ENCODE results near the gene MACROD2. TPM values are rescaled to one million over a fixed set of nuclear protein-coding genes. Genes with fewer than 3 reads are reported as not detected.

Gene MACROD2
- total RNA-seq, 1 experiment from 2014 or later: 3.7 TPM

DNA sequence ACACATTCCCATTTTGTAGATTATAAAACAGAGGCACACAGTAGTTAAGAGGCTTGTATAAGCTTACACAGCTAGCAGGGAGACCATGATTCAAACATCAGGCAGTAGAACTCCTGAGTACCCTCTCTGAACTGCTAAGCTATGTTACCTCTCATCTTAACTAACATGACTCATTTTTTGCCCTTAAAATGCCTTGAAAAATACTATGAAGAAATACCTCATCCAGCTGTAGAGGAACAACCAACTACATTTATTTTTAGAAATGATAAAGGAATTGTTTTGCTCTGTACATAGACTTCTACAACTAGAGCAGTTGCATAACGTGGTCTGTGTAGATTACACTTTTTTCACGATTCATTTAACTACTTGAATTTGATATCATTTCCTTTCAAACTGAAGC lies 240.0 kb downstream of the MACROD2 start:
- DNase-seq (ENCODE audit: low read depth, low spot score) (no peak), ATAC-seq (no peak)
- Histone ChIP-seq H3K4me1 (ENCODE audit: control insufficient read depth in 1 of 2, insufficient read depth in 2 of 2, low read length in 2 of 2) (no peaks in the 10 kb centered on the region), H3K9me2 (ENCODE audit: insufficient read depth) (no peaks in the 10 kb centered on the region), H3K4me2 (ENCODE audit: low read length) (no peak overlapping the region), H2AFZ (ENCODE audit: low read depth, low read length, poor library complexity, severe bottlenecking) (no peak overlapping the region), H3K9ac (ENCODE audit: low read length) (no peak overlapping the region), H3K9me3 (ENCODE audit: control insufficient read depth in 1 of 2, insufficient read depth in 1 of 2, low read depth in 1 of 2, low read length in 2 of 2) (no peaks in the 10 kb centered on the region), H3K36me3 (ENCODE audit: control insufficient read depth in 1 of 2, insufficient read depth in 2 of 2, low read length in 2 of 2) (no peaks in the 10 kb centered on the region), H3K79me2 (ENCODE audit: insufficient read depth, low read length) (no peaks in the 10 kb centered on the region), H4K20me1 (ENCODE audit: insufficient read depth) (no peaks in the 10 kb centered on the region), H3K27ac (ENCODE audit: low read depth, low read length) (no peak overlapping the region), H3K4me3 (replicated peaks in 1 of 2; ENCODE audit: low read depth in 1 of 2, low read length in 2 of 2) (no peak overlapping the region), H3K27me3 (ENCODE audit: insufficient read depth, low read length) (no peaks in the 10 kb centered on the region)
- POLR2A ChIA-PET: no interaction called here
- CTCF ChIA-PET: no interaction called here
- RAD21 ChIA-PET (ENCODE audit: low non-redundant PET in 1 of 2, low total read pairs in 2 of 2, uncharacterized antibody in 2 of 2, unreplicated experiment in 2 of 2): no interaction called here
- intact Hi-C loops (cut with micrococcal nuclease): no loop called here
- TF ChIP-seq, protein P1, sequence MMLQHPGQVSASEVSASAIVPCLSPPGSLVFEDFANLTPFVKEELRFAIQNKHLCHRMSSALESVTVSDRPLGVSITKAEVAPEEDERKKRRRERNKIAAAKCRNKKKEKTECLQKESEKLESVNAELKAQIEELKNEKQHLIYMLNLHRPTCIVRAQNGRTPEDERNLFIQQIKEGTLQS (IDR thresholded peaks at IDR 0.05): no peak
- TF ChIP-seq RAD21 (IDR thresholded peaks at IDR 0.05; ENCODE audit: low read depth): no peak
- TF ChIP-seq EZH2phosphoT487 (IDR thresholded peaks at IDR 0.05; ENCODE audit: borderline replicate concordance): no peak
- TF ChIP-seq SP1 (IDR thresholded peaks at IDR 0.05; ENCODE audit: low read depth): no peak
- TF ChIP-seq FOSL1 (IDR thresholded peaks at IDR 0.05; ENCODE audit: low read depth): no peak
- no peak for TF ChIP-seq CBX3 (IDR thresholded peaks at IDR 0.05; ENCODE audit: low read depth)
- TF ChIP-seq SIN3A (IDR thresholded peaks at IDR 0.05; ENCODE audit: low read depth): no peak
- TF ChIP-seq, protein P2, sequence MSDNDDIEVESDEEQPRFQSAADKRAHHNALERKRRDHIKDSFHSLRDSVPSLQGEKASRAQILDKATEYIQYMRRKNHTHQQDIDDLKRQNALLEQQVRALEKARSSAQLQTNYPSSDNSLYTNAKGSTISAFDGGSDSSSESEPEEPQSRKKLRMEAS (IDR thresholded peaks at IDR 0.05): no peak
- no peak for TF ChIP-seq EZH2 (IDR thresholded peaks at IDR 0.05)
- no peak for TF ChIP-seq JUND (IDR thresholded peaks at IDR 0.05)
- no peak for TF ChIP-seq ZFX (IDR thresholded peaks at IDR 0.05)
- no peak for TF ChIP-seq TCF7L2 (IDR thresholded peaks at IDR 0.05; ENCODE audit: borderline replicate concordance, extremely low read depth, insufficient read depth, insufficient read length)
- TF ChIP-seq, protein P3, sequence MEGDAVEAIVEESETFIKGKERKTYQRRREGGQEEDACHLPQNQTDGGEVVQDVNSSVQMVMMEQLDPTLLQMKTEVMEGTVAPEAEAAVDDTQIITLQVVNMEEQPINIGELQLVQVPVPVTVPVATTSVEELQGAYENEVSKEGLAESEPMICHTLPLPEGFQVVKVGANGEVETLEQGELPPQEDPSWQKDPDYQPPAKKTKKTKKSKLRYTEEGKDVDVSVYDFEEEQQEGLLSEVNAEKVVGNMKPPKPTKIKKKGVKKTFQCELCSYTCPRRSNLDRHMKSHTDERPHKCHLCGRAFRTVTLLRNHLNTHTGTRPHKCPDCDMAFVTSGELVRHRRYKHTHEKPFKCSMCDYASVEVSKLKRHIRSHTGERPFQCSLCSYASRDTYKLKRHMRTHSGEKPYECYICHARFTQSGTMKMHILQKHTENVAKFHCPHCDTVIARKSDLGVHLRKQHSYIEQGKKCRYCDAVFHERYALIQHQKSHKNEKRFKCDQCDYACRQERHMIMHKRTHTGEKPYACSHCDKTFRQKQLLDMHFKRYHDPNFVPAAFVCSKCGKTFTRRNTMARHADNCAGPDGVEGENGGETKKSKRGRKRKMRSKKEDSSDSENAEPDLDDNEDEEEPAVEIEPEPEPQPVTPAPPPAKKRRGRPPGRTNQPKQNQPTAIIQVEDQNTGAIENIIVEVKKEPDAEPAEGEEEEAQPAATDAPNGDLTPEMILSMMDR (IDR thresholded peaks at IDR 0.05 in 2 of 3, conservative IDR thresholded peaks at IDR 0.05 in 1 of 3; ENCODE audit: borderline replicate concordance in 1 of 3, insufficient read depth in 1 of 3, low read depth in 2 of 3, low read length in 2 of 3): no peak
- no peak for TF ChIP-seq CEBPB (IDR thresholded peaks at IDR 0.05; ENCODE audit: low read depth)
- TF ChIP-seq, protein P4, sequence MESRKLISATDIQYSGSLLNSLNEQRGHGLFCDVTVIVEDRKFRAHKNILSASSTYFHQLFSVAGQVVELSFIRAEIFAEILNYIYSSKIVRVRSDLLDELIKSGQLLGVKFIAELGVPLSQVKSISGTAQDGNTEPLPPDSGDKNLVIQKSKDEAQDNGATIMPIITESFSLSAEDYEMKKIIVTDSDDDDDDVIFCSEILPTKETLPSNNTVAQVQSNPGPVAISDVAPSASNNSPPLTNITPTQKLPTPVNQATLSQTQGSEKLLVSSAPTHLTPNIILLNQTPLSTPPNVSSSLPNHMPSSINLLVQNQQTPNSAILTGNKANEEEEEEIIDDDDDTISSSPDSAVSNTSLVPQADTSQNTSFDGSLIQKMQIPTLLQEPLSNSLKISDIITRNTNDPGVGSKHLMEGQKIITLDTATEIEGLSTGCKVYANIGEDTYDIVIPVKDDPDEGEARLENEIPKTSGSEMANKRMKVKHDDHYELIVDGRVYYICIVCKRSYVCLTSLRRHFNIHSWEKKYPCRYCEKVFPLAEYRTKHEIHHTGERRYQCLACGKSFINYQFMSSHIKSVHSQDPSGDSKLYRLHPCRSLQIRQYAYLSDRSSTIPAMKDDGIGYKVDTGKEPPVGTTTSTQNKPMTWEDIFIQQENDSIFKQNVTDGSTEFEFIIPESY (IDR thresholded peaks at IDR 0.05; ENCODE audit: extremely low read depth, insufficient replicate concordance, low read length): no peak
- TF ChIP-seq ELF1 (IDR thresholded peaks at IDR 0.05; ENCODE audit: borderline replicate concordance, low read depth): no peak
- no peak for TF ChIP-seq EGR1 (IDR thresholded peaks at IDR 0.05; ENCODE audit: low read depth)
- TF ChIP-seq ZNF274 (IDR thresholded peaks at IDR 0.05; ENCODE audit: low read depth, low read length): no peak
- TF ChIP-seq, protein P5, sequence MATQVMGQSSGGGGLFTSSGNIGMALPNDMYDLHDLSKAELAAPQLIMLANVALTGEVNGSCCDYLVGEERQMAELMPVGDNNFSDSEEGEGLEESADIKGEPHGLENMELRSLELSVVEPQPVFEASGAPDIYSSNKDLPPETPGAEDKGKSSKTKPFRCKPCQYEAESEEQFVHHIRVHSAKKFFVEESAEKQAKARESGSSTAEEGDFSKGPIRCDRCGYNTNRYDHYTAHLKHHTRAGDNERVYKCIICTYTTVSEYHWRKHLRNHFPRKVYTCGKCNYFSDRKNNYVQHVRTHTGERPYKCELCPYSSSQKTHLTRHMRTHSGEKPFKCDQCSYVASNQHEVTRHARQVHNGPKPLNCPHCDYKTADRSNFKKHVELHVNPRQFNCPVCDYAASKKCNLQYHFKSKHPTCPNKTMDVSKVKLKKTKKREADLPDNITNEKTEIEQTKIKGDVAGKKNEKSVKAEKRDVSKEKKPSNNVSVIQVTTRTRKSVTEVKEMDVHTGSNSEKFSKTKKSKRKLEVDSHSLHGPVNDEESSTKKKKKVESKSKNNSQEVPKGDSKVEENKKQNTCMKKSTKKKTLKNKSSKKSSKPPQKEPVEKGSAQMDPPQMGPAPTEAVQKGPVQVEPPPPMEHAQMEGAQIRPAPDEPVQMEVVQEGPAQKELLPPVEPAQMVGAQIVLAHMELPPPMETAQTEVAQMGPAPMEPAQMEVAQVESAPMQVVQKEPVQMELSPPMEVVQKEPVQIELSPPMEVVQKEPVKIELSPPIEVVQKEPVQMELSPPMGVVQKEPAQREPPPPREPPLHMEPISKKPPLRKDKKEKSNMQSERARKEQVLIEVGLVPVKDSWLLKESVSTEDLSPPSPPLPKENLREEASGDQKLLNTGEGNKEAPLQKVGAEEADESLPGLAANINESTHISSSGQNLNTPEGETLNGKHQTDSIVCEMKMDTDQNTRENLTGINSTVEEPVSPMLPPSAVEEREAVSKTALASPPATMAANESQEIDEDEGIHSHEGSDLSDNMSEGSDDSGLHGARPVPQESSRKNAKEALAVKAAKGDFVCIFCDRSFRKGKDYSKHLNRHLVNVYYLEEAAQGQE (IDR thresholded peaks at IDR 0.05; ENCODE audit: low read depth): no peak
- BruUV-seq (replicated peaks): no TSS peak

All from HCT116 (cell line).